ENCODE data around the gene RANBP3.

GRCh38 chr19:5940260-5941208, 37.4 kb downstream of the RANBP3 start:
- no peak for TF ChIP-seq POLR2A (IDR thresholded peaks at IDR 0.05)
- TF ChIP-seq, protein P1, sequence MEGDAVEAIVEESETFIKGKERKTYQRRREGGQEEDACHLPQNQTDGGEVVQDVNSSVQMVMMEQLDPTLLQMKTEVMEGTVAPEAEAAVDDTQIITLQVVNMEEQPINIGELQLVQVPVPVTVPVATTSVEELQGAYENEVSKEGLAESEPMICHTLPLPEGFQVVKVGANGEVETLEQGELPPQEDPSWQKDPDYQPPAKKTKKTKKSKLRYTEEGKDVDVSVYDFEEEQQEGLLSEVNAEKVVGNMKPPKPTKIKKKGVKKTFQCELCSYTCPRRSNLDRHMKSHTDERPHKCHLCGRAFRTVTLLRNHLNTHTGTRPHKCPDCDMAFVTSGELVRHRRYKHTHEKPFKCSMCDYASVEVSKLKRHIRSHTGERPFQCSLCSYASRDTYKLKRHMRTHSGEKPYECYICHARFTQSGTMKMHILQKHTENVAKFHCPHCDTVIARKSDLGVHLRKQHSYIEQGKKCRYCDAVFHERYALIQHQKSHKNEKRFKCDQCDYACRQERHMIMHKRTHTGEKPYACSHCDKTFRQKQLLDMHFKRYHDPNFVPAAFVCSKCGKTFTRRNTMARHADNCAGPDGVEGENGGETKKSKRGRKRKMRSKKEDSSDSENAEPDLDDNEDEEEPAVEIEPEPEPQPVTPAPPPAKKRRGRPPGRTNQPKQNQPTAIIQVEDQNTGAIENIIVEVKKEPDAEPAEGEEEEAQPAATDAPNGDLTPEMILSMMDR (IDR thresholded peaks at IDR 0.05), result no peak

Measured in adrenal gland (tissue), 5 donors.